A673 (cell line): ENCODE results near the gene C19orf38.

Source experiments
- CTCF ChIP-seq: fragments of 300-800, 200-600 bp; sonication (generic); conservative IDR thresholded peaks from 2 replicates; pipeline ENCODE4 v1.5.1; 2017; ENCODE audit warnings: low read depth, mild to moderate bottlenecking, antibody characterized with exemption, low read length, moderate library complexity, mixed read lengths
- EZH2 ChIP-seq: fragments of 200-600 bp; sonication (generic); IDR thresholded peaks from 2 replicates; pipeline ENCODE4 v1.6.1; 2017; ENCODE audit warnings: borderline replicate concordance, low read depth, mild to moderate bottlenecking, mixed read lengths, antibody characterized with exemption, low read length; ENCODE audit not compliant: poor library complexity, severe bottlenecking

DNA sequence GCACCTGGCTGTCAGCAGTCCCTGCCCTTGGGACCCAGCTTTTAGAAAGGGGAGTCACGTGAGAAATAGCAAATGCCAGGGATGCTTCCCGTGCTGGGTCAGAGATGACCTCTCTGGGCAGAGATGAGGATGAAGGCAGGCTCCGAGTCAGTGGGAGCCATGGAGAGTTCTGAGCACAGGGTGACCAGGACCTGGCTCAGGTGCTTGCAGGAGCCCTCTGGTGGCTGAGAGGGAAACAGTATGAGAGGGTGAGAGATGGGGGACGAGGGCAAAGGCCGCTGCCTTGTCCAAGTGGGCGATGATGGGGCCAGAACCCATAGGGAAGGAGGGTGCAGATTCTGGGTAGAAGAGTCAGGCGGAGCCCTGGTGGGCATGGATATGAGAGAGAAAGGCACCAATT is 28.0 kb upstream of the C19orf38 start:
- TF ChIP-seq CTCF (no peak), EZH2 (no peak)
